GM19467 (cell line): Measurements from ENCODE around the gene SAPCD1.

ENCODE experiments used
- ATAC-seq: cut with Tn5 transposase; IDR thresholded peaks from one replicate; pipeline ENCODE4 v1.9.1; 2021; ENCODE audit warnings: mild to moderate bottlenecking, moderate library complexity; ENCODE audit not compliant: unreplicated experiment

SAPCD1 gene

DNA sequence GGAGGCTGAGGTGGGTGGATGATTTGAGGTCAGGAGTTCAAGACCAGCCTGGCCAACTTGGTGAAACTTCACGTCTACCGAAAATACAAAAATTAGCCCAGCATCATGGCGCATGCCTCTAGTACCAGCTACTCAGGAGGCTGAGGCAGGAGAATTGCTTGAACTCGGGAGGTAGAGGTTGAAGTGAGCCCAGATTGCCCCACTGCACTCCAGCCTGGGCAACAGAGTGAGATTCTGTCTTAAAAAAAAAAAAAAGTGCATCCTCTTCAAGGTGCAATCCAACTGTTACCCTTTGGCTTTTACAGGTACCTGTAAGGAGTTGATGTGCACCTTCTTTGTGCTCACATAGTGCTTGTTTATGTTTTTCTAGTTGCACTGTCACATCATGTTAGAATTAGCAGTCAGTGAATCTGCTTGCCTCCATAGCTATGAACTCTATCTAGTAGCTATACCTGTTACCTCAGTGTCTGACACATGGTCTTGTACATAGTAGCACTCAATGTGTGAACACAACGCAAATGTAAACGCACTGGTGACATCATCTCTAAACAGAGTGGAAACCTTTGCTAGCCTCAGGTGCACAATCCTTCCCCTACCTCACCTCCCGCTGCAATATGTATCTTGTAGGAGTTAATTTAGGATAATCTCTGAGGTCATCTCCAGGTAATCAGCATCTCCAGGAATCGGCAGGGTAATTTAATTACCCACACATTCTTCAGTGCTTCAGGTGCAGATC, 13.0 kb upstream of the SAPCD1 start:
- ATAC-seq = no peak

DNA sequence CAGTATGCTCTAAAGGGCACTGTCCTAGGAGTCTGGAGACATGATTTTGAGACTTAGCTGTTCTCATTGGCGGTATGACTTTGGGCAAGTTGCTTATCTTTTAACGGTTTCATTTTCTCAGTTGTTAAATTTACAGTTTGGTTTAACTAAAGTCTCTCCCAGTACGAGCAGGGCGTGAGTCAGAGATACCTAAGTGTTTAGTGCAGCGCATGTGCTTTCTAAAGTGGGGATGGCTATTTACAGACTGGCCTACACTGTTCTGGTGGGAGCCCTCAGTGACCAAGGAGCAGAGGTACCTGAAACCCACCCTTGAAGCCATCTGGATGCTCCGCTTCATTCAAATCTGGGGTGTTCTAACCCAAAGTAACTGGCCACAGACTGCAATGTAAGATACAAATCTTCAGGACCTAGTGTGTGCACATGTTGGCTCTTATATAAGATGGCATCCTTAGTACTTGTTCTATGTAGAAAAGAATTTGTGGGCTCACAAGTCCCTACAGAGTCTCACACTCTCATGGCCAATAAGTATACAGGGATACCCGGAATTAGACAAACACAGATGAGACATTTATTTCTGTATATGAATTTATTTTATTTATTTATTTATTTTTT, 11.9 kb upstream of the SAPCD1 start:
- no peak for ATAC-seq

DNA sequence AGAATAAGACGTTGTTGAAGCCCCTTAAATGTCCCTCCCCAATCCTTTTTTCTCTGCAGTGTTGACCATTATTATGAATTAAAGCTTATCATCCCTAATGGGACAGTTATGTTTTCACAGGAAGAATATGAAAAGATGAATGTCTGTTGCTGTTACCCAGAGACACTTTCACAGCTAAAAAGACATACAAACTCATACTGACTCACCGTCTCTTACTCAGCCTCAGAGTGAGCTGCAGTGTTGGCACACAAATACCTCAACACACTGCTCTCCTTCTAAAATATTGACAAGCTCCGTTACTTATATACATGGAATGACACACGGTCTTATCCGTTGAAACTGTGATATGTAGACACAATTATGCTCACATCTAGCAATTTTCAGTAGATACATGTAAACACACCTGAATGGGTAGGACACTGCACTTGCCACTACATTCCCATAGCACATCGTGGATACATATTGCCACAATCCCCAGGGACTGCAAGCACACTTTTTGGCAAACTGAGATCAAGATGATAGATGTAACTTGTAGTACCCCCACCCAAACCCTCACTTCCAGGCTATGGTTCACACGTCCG, 9.6 kb upstream of the SAPCD1 start:
- ATAC-seq = no peak

DNA sequence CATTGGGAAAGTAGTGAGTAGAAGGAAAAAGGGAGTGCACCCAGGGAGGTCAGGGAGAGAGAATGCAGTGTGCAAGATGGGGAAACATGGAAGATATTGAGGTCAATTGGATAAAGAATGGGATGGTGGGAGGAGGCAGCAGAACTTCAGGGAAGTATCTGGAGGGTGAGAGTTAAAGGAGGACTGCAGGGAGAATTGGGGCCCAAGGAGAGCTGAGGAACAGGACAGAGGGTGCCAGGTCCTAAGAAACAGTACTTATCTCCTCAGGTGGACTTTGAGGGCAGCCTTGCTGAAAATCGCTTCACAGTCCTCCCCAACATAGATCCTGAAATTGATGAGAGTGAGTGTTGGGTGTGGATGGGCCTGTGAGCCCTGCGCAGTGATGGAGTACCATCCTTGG, 4.2 kb upstream of the SAPCD1 start:
- no peak for ATAC-seq

- no peak for ATAC-seq
These were observed 1.7 kb upstream of the SAPCD1 start for GRCh38 chr6:31760790-31761189.

- no peak for ATAC-seq
These were observed 1.1 kb upstream of the SAPCD1 start for GRCh38 chr6:31761343-31761742.

DNA sequence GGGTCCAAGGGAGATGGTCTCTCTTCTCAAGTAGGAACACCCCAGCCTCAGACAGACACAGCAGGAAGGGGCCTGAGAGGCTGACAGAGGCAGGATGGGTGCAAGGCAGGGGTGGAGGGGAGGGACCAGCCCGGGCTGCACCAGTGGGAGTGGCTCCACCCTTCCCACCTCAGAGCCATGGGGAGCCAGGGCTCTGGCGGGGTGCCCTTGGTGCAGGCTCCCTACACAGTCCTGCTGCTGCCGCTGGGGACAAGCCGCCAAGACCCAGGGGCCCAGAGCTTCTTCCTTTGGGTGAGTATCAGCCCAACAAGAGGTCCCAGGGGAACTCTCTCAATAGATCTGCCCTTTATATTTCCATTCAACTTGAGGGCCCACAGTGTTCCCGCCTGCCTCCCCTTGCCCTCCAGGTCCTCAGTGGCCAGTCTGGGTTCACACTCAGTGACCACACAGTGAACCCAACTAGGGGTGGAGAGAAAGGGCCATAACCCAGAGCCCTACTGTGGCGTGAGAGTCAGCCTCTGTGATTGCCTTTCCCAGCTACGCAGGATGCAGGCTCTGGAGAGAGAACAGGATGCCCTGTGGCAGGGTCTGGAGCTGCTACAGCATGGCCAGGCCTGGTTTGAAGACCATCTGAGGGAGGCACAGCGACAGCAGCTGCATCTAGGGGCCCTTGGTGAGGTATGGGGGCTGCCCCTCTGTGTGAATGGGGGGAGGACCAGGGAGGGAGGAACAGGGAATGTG, 592 bp downstream of the SAPCD1 start:
- no peak for ATAC-seq

- no peak for ATAC-seq
These were observed 1.1 kb downstream of the SAPCD1 start for GRCh38 chr6:31763619-31763940.

DNA sequence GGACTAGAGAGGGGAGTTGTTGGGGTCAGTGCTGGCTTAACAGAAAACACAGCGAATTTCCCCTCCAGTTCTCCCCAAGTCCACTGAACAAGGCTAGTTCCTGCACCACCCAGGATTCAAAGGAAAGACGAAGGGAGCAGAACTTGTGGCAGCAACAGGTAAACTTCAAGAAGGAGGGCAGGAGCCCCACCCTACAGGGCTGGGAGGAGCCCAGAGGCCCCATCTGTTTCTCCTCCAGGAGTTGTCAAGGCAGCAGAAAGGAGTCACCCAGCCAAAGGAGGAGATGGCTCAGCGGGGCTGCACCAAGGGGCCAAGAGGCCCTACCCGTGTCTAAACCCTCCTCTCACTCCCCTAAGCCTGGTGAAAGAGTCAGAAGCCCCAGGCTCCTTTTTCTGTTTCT, 1.7 kb downstream of the SAPCD1 start:
- ATAC-seq = no peak

DNA sequence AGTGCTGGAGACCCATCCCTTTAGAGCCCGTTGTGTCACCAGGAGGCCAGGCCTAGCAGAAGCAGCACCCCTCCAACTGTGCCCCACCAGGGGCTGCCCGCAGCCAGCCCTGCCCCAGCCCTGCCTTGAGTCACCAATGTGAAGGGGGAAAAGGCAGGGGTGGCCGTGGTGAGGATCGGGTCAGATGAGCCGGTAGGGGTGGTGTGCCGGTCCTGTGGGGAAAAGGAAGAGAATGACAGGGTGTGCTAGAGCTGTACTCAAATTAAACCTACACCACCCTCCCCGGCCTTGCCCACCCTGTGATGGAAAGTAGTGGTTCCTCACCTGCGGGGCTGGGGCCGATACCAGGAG, 3.1 kb downstream of the SAPCD1 start:
- ATAC-seq = no peak

GRCh38 chr6:31765910-31766794, 3.7 kb downstream of the SAPCD1 start:
- no peak for ATAC-seq

- ATAC-seq = no peak
These were observed 4.7 kb downstream of the SAPCD1 start for GRCh38 chr6:31767096-31767645.

- no peak for ATAC-seq
These were observed 6.2 kb downstream of the SAPCD1 start for GRCh38 chr6:31768363-31769257.

GRCh38 chr6:31769684-31770371, 7.4 kb downstream of the SAPCD1 start:
- no peak for ATAC-seq

- ATAC-seq = no peak
These were observed 8.4 kb downstream of the SAPCD1 start for GRCh38 chr6:31770860-31771259.

- ATAC-seq = no peak
These were observed 9.5 kb downstream of the SAPCD1 start for GRCh38 chr6:31771992-31772358.

GRCh38 chr6:31775184-31775583, 12.7 kb downstream of the SAPCD1 start:
- ATAC-seq = no peak

GRCh38 chr6:31775633-31776484, 13.4 kb downstream of the SAPCD1 start:
- ATAC-seq = no peak
